Posterior cingulate gyrus (tissue), 11 donors: ENCODE results near the gene VWCE.

ENCODE experiments used
- DNase-seq, 10 donors: peaks; one replicate each; pipeline versions ENCODE4 v3.0.0 to v3.0.0-alpha.2; 2020 to 2021; ENCODE audit warnings: mixed read lengths in 3 of 10
- intact Hi-C: fragments of 100-400 bp; cut with DNase I; formaldehyde crosslinking; loops from one replicate; pipeline ENCODE4 v1.15.1; 2023

The VWCE gene

DNA sequence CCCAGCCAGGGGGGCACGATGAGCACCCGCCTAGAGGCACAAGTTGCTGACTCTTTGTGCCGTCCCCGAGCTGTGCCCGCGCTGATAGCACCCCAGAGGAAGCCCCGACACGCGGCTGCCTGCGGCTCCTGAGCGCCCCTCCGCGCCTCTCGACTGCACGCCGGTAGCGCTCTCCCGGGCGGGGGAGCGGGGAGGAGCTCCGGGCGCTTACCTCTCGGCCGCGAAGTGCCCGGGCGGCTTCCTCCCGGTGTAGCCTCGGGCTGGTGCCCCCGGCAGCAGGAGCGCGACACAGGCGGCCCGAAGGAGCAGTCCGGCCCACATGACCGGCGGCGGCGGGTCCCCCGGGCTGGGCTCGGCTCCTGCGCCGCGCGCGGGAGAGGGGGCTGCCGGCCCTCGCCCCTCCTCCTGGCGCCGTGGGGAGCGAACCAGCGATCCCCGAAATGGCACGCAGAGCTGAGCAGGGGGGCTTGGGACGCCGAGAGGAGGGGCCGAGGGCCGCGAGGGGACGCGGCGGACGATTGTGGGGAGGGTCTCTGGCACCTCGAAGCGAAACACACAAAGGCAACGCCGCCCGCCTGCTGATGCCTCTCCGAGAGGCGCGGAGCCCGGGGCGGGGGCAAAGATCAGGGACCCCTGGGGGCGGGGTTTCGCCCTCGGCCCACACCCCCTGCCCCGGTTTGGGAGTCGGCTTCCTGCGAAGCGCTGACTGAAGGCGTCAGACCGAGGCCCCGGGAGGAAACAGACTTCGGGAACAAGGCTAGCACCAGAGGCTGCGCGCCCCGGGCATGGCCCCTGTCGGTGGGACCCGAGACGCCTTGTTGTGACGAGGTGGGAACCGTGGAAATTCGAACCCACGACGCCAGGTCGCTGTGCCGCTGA is at the start of gene VWCE:
Gene VWCE, minus strand, starts transcription at position 600 of the 879 bp plus-strand sequence. Its CDS starts 279 bp downstream, at position 321.
- intact Hi-C loops: no loop called here
- DNase-seq: peak; percentile 32 to 95 (median 65)

- intact Hi-C loops: no loop called here
- no peak for DNase-seq
These were observed 49.0 kb upstream of the VWCE start for GRCh38 chr11:61343792-61344745.

DNA sequence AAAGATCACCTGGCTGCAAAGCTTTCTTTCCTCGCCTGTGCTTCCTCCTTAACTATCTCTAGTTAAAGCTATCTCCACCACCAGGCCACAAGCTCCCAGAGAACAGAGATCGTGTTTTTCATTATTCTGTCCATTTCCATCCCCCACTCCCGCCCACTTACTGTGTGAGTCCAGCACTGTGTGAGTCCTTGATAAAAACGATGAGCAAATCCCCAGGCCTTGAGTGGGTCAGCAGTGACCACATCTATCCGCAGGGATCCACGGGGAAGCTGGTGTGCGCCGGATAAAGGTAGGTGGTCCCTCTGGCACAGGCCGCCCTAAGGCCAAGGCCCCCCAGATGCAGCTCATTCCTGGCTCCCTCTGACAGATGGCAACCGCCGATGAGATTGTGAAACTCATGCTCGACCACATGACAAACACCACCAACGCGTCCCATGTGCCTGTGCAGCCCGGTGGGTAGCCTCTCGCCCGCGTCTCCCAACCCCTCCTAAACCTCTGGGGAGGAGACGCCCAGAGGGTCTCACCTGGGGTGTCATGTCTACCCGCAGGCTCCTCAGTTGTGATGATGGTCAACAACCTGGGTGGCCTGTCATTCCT is 47.2 kb upstream of the VWCE start:
- no peak for DNase-seq
- intact Hi-C loops: no loop called here

GRCh38 chr11:61341706-61342105 is 46.6 kb upstream of the VWCE start:
- intact Hi-C loops: no loop called here
- DNase-seq: no peak

DNA sequence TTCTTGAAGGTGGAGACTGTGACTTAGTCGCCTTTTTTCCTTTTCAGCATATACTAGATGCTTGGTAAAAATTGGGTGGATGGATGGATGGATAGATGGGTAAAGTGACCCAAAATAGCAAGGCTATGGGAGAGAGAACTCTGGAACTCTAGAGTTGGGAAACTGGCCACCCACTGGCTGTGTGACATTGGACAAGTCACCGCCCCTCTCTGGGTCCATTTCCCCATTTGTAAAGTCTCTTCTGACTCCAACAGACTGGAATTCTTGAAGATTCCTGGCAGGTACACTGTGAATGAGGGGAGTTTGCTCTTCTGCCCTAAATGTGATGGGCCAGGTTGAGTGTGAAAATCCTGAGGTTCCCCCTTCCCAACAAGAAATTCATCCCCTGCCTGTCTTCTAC is 45.9 kb upstream of the VWCE start:
- no peak for DNase-seq
- intact Hi-C loops: no loop called here

- intact Hi-C loops: loop anchor here (10.0 kb wide), 1 partner anchor 95 kb away; the partner anchor contains the start of gene SDHAF2
- no peak for DNase-seq
These were observed 44.4 kb upstream of the VWCE start for GRCh38 chr11:61339490-61339878.

GRCh38 chr11:61338783-61339489 is 43.8 kb upstream of the VWCE start:
- no peak for DNase-seq
- intact Hi-C loops: loop anchor here (10.0 kb wide), 1 partner anchor 96 kb away; the partner anchor contains the start of gene SDHAF2

- intact Hi-C loops: loop anchor here (10.0 kb wide), 1 partner anchor 97 kb away; the partner anchor contains the start of gene SDHAF2
- DNase-seq: no peak
These were observed 42.8 kb upstream of the VWCE start for GRCh38 chr11:61337706-61338470.

DNA sequence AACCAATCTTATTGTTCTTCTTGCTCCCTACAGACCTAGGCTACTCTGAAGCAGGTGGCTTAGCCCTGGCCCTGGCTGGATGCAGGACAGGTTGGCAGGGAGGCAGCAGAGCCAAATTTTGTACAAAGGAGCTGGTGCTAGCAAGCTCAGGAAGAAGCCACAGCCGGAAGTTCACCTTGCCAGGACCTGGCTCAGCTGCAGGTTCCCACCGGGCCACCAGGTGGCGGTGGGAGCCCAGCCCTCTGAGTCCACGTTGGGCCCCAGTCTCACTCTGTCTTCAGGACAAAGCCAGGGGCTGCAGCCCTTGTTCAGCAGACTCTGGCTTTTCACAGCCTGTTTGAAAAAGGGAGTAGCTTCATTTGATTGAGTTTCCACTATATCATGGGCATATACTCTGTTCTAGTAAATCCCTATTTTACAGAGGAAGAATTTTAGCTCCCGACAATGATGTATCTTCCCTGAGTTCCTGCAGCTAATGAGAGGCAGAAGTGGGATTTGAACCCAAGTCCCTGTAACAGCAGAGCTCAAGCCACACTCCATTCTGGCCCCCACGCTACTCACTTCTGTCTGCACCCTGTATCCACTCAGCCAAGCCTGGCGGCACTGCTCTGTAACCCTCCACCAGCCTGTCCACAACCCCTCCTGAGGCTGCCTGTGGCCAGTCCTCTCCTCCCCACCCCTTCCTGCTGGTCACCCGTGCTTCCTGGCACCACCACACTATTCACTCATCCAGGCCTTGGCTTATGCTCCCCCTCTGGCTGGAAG is 41.2 kb upstream of the VWCE start:
- DNase-seq: peak; percentile 42 to 96 (median 66)
- intact Hi-C loops: loop anchor here (1.0 to 10.0 kb wide), 2 partner anchors 49 to 98 kb away; partner anchors contain the start of gene SDHAF2

- intact Hi-C loops: loop anchor here (10.0 kb wide), 1 partner anchor 99 kb away; the partner anchor contains the start of gene SDHAF2
- DNase-seq: no peak
These were observed 40.2 kb upstream of the VWCE start for GRCh38 chr11:61335355-61335710.

GRCh38 chr11:61334434-61335354 is 39.6 kb upstream of the VWCE start:
- intact Hi-C loops: loop anchor here (10.0 kb wide), 1 partner anchor 100 kb away; the partner anchor contains the start of gene SDHAF2
- DNase-seq: peak in 1 of 10 donors; percentile 68

- no peak for DNase-seq
- intact Hi-C loops: loop anchor here (1.0 to 10.0 kb wide), 2 partner anchors 28 to 101 kb away; partner anchors contain the start of genes CYB561A3 and SDHAF2
These were observed 38.7 kb upstream of the VWCE start for GRCh38 chr11:61333550-61334433.

DNA sequence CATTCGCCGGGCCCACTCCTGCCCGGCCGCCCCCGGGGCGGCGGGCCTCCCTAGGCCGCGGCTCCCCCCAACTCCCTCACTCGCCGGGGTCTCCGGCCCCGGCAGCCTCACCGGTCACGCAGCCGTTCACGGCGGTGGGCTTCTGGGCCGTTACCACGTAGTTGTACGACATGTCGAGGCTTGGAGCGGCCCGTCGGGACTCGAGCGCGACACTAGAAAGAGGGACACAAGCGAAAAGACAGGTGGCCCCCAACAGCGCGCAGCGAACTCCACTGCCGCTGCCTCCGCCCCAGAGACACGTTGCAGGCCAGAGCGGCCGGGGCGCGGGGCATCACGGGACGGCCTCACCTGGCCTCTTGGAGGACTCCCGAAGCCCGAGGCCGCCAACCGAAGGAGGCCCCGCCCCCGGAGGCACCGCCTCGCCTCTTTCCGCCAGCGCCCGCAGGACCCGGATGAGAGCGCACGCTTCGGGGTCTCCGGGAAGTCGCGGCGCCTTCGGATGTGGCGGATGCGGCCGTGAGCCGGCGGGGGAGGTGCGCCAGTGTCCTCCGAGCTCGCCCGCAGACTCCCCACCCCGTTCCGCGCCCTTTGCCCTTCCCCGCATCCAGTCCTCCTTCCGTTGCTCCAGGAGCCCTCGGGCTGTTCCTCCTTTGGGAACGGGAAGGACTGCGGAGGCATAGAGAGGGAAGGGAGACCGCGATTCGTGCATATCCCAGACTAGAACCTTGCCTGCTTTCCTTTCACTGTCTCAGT is 37.9 kb upstream of the VWCE start, which contains the start of the genes DDB1 and TKFC:
Gene DDB1, minus strand, starts transcription at position 309 of the 753 bp plus-strand sequence. Its CDS starts 137 bp downstream, at position 172.
Gene TKFC, plus strand, starts transcription at position 432 of the 753 bp plus-strand sequence. CDS start 1,501 bp downstream, outside the sequence.
- intact Hi-C loops: loop anchor here (1.0 to 10.0 kb wide), 2 partner anchors 28 to 102 kb away; partner anchors contain the start of genes CYB561A3 and SDHAF2
- peak; percentile 93 to 100 (median 96) for DNase-seq

DNA sequence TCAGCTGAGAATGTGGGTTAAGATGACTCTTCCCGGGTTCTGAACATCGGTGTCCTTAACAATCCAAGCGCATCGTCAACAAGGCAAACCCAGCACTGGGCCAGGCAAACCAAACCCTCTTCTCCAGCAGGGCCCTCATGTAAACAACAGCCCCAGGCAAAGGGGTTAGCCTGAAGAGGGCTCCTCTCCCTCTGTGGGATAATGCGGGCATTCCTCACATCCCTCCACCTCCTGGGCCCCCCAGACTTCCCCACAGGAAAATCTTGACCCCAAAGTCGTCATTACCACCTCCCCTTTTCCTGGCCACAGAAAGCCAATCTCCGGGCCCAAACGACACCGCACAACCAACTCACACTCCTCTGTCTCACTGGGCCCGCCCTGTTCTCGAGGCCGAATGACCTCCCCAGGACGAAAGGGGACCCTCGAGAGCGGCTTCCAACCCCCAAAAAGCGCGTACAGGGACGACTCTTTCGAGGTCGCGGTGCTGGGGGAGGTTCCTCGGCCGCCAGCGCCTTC is 37.2 kb upstream of the VWCE start:
- no peak for DNase-seq
- intact Hi-C loops: loop anchor here (10.0 kb wide), 1 partner anchor 102 kb away; the partner anchor contains the start of gene SDHAF2
